Neural cell (in vitro differentiated cells): ENCODE results near the gene PCBD1.

Source experiments
- CTCF ChIP-seq: fragments of 450-650 bp; IDR thresholded peaks from 2 replicates; pipeline ENCODE4 v1.5.1; 2014; ENCODE audit warnings: antibody characterized with exemption, mild to moderate bottlenecking, moderate library complexity; ENCODE audit not compliant: poor library complexity, severe bottlenecking
- EP300 ChIP-seq: fragments of 450-650 bp; conservative IDR thresholded peaks from 2 replicates; pipeline ENCODE4 v1.6.1; 2014; ENCODE audit warnings: antibody characterized with exemption, mild to moderate bottlenecking, moderate library complexity; ENCODE audit not compliant: poor library complexity, severe bottlenecking
- POLR2AphosphoS5 ChIP-seq: IDR thresholded peaks from 2 replicates; pipeline ENCODE4 v1.6.1; 2012

- no peak for TF ChIP-seq CTCF
- TF ChIP-seq EP300: no peak
- no peak for TF ChIP-seq POLR2AphosphoS5
Measured at GRCh38 chr10:70893227-70894006, 5.1 kb upstream of the PCBD1 start.
